Cerebellar cortex (tissue), 1 donor: ENCODE results near the gene CAPN2.

ENCODE experiments used
- DNase-seq: peaks from one replicate; pipeline ENCODE4 v3.0.0-alpha.2; 2015; ENCODE audit warnings: low spot score

Gene CAPN2

DNA sequence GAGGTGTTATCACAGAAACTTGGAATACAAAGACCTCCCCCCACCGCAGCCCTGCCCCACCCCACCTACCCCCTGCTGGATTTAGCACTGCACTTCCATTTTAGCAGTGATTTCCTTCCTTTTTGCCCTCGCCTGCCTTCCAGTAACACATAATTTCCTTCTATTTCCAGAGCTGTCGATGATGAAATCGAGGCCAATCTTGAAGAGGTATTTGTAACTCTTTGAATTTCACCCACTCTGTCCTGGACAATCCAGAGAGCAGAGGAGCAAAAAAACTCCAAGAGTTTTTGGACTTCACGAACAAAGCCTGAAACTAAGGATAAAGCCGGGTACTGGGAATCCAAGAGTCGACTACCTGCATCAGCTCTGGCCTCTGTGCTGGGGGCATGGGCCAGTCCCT, 49.1 kb downstream of the CAPN2 start:
- no peak for DNase-seq

- DNase-seq = no peak
Observed at GRCh38 chr1:223763251-223763650, 50.9 kb downstream of the CAPN2 start.

- DNase-seq = no peak
Observed at GRCh38 chr1:223763881-223764280, 51.5 kb downstream of the CAPN2 start.

DNA sequence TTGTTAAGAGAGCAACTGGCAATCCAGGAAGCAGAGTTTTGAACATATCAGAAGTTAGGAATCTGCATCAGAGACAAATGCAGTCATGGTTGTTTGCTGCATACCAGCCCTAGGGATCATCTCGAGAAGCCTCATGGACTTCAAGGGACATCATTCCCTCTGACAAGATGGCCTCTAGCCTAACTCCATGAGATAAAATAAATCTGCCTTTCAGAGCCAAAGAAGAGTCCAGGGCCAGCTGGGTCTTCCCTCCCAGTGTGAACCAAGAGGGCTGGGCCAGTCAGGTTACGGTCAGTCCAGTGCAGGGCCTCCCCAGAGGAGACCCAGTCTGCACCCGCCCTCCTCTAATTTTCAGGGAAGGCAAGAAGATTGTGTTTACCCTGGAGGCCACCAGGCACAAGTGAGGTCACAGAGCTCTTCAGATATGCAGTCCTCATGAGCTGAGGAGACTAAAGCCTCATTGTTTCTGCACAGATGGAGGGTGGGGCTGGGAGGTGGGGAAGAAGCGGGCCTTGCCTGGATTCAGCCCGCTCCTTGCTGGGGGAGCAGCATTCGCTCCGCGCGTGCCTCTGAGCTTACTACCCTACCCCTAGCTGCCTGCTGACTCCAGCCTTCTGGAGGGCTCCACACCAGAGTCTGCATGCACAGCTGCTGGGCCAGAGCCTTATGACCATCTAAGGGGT, 52.8 kb downstream of the CAPN2 start:
- peak; percentile 57 for DNase-seq

GRCh38 chr1:223765719-223766340, 53.5 kb downstream of the CAPN2 start:
- DNase-seq = no peak

- no peak for DNase-seq
Observed at GRCh38 chr1:223770621-223771315, 58.4 kb downstream of the CAPN2 start.

GRCh38 chr1:223771469-223771813, 59.1 kb downstream of the CAPN2 start:
- no peak for DNase-seq

GRCh38 chr1:223771814-223772770, 59.8 kb downstream of the CAPN2 start:
- DNase-seq = no peak

GRCh38 chr1:223772771-223773160, 60.4 kb downstream of the CAPN2 start:
- no peak for DNase-seq

- no peak for DNase-seq
Observed at GRCh38 chr1:223774134-223774814, 61.9 kb downstream of the CAPN2 start.

DNA sequence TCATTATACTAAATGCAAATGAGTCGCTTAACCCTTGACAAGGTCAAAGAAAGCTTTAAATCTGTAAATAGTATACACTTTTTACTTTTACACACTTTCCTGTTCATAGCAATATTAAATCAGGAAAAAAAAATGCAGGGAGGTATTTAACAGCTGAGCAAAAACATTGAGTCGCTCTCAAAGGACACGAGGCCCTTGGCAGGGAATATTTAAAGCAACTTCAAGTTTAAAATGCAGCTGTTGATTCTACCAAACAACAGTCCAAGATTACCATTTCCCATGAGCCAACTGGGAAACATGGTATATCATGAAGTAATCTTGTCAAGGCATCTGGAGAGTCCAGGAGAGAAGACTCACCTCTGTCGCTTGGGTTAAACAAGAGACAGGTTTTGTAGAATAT, 62.7 kb downstream of the CAPN2 start:
- DNase-seq = no peak

DNA sequence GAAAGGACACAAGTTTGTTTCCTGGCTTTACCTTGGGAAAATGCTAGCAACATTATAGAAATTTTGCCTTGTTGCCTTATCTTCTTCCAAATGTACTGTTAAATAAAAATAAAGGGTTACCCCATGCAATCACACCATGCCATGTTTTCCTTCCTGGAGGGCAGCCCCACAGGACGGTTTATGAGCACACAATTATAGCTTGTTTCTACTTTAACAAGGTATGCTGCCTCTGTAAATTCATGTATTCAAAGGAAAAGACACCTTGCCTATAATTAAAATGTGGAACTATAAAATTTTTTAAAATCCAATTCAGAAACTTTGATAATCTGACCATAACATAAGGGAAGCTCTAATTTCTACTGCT, 63.4 kb downstream of the CAPN2 start:
- DNase-seq = no peak

DNA sequence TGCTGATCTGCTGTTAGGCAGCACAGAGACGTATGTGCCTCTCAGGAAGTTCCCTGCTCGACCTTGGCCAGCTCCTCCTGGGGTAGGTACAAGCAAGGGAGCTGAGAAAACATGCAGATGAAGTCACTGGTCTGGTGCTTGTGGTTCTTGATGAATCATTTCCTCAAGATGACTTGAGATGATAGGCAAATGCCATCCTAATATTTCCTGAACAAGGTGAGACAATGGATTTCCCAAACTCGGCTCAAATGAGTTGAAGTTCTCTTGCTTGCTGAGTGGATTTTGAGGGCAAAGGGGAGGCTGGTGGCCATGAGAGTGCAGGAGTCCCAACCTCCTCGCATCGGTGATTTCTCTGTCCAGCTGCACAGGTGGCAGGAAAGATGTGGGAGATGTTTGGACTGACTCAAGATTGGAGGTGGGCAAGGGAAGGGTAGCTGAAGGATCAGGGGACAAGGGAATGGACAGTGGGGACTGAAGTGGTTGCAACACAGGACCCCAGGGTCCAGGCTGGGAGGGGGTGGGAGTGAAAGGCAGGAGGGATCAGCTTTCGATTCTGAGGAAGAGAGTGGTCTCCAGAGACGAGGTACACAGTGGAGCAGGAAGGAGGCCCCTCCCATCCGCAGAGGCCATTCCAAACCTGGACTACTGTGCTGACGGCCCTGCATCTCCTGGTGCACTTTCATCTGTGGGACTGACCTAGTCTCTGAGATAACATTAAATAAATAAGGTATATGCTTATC, 63.9 kb downstream of the CAPN2 start:
- no peak for DNase-seq

GRCh38 chr1:223776826-223777454, 64.6 kb downstream of the CAPN2 start:
- DNase-seq = no peak

DNA sequence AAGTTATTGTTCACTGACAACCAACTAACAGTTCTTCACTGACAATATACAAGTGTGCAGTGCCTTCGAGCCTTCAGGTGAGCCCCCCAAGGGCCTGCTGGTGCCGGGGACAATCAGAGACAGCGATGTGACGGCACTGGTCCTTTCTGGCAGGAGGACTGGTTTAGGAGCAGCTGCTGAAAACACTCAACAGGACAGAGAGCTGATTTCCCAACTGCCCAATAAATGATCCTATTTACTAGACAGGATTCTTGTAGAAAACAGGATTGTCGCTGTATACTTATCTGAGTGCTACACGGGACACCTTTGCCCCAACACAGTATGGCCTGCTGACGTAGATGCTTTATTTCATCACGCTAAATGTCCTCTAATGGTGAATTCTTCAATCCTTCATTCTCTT, 68.0 kb downstream of the CAPN2 start:
- DNase-seq = no peak

DNA sequence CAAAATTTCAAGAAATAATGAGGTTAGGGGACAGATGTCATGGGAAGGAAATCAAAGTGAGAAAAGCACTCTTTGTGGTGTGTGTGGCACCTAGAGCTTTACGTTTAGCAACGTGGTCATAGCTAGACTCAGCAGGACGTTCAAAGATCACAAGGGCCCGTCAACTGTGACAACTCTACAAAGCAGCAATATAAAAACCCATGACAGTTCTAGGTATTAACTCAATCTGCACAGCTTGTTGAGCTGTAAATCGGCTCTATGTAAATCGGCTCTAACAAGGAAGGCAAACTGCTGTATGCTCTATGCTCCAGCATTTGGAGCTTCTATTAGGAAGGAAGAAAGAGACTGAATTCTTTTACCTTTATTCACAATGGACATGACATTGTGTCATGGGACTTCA, 68.6 kb downstream of the CAPN2 start:
- DNase-seq = no peak

GRCh38 chr1:223783676-223784075, 71.3 kb downstream of the CAPN2 start:
- DNase-seq = no peak

GRCh38 chr1:223784541-223784940, 72.2 kb downstream of the CAPN2 start:
- DNase-seq = no peak

DNA sequence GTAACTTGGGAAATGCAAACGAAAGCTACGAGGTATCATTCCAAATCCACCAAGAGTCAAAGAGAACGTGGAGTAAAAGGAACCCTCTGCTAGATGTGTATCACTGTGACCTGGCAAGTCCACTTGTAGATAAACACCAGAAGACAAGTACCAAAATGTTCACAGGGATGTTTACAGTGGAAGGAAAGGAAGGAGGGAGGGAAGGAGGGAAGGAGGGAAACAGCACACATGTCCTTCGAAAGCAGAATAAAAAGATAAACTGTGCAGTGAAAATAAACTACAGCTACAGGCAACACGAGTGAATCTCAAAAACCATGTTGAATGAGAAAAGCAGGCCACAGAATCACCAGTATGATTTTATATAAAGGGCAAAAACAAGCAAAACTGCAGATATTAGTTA, 73.5 kb downstream of the CAPN2 start:
- no peak for DNase-seq

GRCh38 chr1:223788746-223789415, 76.5 kb downstream of the CAPN2 start:
- no peak for DNase-seq
